SHP77 treated with DMSO at 0.1 percent for 48 hours (cell line): ENCODE measurements around the gene KLHL30.

Experiments used
- DNase-seq: peaks from one replicate; lab custom pipeline; 2025; lab: John Stamatoyannopoulos, UW

KLHL30 gene

DNA sequence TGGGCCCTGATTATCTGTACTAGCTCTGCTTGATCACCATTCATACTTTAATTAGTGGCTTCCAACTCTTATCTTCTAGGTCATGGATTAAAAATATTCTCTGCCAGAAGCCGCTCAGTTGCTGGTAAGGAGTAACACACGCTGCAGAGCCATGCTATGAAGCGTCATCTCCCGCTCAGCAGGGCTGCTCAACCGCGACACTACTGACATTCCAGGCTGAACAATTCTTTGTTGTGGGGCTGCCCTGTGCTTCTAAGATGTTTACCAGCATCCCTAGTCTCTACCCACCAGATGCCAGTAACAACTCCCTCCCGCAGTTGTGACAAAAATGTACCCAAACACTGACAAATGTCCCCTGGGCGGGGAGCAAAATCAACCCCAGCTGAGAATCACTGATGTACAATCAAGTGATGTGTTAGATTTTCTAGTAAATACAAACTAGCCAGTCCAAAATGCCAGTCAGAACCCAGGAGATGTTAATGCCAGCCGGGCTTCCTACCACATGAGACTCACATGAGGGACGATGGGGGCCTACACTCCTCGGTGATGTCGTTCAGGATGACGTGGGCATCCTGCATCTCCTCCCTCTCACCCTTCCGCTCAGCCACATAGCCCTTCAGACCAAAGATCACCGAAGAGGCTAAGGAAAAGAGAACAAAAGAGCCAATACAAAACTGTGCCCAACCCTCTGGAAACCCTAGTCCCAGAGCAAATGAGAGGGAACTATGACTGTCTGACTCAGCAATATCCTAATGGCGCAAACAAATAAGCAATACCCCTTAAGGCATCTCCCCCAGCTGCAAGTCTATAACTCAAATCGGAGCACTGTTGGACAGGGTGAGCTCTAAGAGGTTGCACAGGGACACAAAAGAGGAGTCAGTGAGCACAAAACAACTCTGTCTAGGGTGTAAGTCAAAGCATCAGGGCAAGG is 49.4 kb downstream of the KLHL30 start:
- DNase-seq: no peak

DNA sequence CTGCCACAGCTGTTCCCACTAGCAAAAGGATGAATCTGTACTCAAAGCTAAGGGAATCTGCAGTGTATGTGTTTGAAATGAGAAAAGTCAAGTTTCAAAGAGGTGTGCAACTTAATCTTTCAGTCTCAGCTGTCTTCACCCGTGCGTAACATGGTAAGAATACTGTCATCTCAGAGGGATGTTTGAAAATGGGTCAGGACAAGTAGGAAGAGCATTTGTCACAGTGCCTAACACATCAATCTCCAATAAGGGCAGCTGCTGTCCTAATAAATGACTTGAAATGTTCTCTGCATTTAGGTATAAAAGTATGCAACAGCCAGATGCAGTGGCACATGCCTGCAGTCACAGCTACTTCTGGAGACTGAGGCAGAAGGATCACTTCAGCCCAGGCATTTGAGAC is 52.0 kb downstream of the KLHL30 start:
- DNase-seq: no peak
